ENCODE results near the gene SHC4. TPM values are rescaled to one million over a fixed set of nuclear protein-coding genes. Genes with fewer than 3 reads are reported as not detected.

Gene SHC4
- polyA plus RNA-seq, 1 of the 3 experiments (the other 2 are of a cell fraction), result 1.6 TPM

- no peak for DNase-seq
- Histone ChIP-seq H4K20me1 (ENCODE audit: insufficient read depth) (no peaks in the 10 kb centered on the region), H3K9me2 (no peaks in the 10 kb centered on the region), H3K36me3 (replicated peaks in 1 of 2; ENCODE audit: control insufficient read depth in 1 of 2, insufficient read depth in 2 of 2, low read length in 1 of 2) (no peaks in the 10 kb centered on the region), H3K4me2 (peak overlapping the region; percentile 45), H3K27ac (ENCODE audit: low read depth in 2 of 2, low read length in 1 of 2) (0 out of 4 replicates have a peak overlapping the region, but pooled peaks of 1 of the 2 experiments have one; percentile 8), H3K79me2 (ENCODE audit: insufficient read depth) (no peaks in the 10 kb centered on the region), H3K4me3 (ENCODE audit: low read depth in 2 of 2, low read length in 1 of 2) (no peak overlapping the region), H3K9ac (no peak overlapping the region), H3F3A (replicated peaks; ENCODE audit: insufficient read depth) (peaks cover 15% of the 10 kb centered on the region), H3K27me3 (ENCODE audit: insufficient read depth) (no peaks in the 10 kb centered on the region), H2AFZ (ENCODE audit: low read depth) (peak overlapping the region; percentile 7), H3K4me1 (ENCODE audit: control insufficient read depth in 1 of 2, insufficient read depth in 2 of 2, low read depth in 1 of 2, low read length in 1 of 2) (peaks cover 4 to 30% of the 10 kb centered on the region in 2 experiments; a peak in 3 of 4 replicates), H3K9me3 (no peaks in the 10 kb centered on the region)
- TF ChIP-seq FOSL2 (IDR thresholded peaks at IDR 0.05; ENCODE audit: borderline replicate concordance, low read depth), result no peak
- no peak for TF ChIP-seq MEF2A (IDR thresholded peaks at IDR 0.05; ENCODE audit: borderline replicate concordance, low read depth)
- TF ChIP-seq RAD21 (IDR thresholded peaks at IDR 0.05; ENCODE audit: low read length), result no peak
- no peak for TF ChIP-seq TAF1 (IDR thresholded peaks at IDR 0.05; ENCODE audit: borderline replicate concordance, low read depth, low read length)
- no peak for TF ChIP-seq SMC3 (IDR thresholded peaks at IDR 0.05; ENCODE audit: low read depth, low read length)
- TF ChIP-seq RFX5 (IDR thresholded peaks at IDR 0.05; ENCODE audit: low read length), result no peak
- no peak for TF ChIP-seq RCOR1 (IDR thresholded peaks at IDR 0.05; ENCODE audit: low read length)
- TF ChIP-seq REST (IDR thresholded peaks at IDR 0.05; ENCODE audit: low read depth, low read length), result no peak
- WGBS (ENCODE audit: low lambda C conversion rate), result 74% methylated on average over 10 of the region's 10 CpGs
- CTCF ChIA-PET, result interaction anchor here (1.6 kb wide), 1 partner anchor 15 kb away, joined by 3 read pairs; no protein-coding TSS in a partner anchor
- POLR2A ChIA-PET, result interaction anchor here (1.8 kb wide), 1 partner anchor 13 kb away, joined by 5 read pairs; the partner anchor contains the start of gene EID1
Measured at GRCh38 chr15:48890375-48890972, 73.2 kb downstream of the SHC4 start.

GRCh38 chr15:48889925-48890324, 73.8 kb downstream of the SHC4 start:
- Histone ChIP-seq H3K4me2 (peak overlapping the region; percentile 45; the same call in 1 of the 2 replicates), H3K9me2 (no peaks in the 10 kb centered on the region), H3F3A (replicated peaks; ENCODE audit: insufficient read depth) (peaks cover 15% of the 10 kb centered on the region), H3K9me3 (no peaks in the 10 kb centered on the region), H3K4me1 (ENCODE audit: control insufficient read depth in 1 of 2, insufficient read depth in 2 of 2, low read depth in 1 of 2, low read length in 1 of 2) (peaks cover 4 to 30% of the 10 kb centered on the region in 2 experiments; a peak in 3 of 4 replicates), H3K27me3 (ENCODE audit: insufficient read depth) (no peaks in the 10 kb centered on the region), H3K36me3 (replicated peaks in 1 of 2; ENCODE audit: control insufficient read depth in 1 of 2, insufficient read depth in 2 of 2, low read length in 1 of 2) (no peaks in the 10 kb centered on the region), H4K20me1 (ENCODE audit: insufficient read depth) (no peaks in the 10 kb centered on the region), H3K27ac (ENCODE audit: low read depth in 2 of 2, low read length in 1 of 2) (peak overlapping the region in 1 of 2 experiments; percentile 84; a peak in 2 of 4 replicates), H3K9ac (no peak overlapping the region), H3K79me2 (ENCODE audit: insufficient read depth) (no peaks in the 10 kb centered on the region), H3K4me3 (ENCODE audit: low read depth in 2 of 2, low read length in 1 of 2) (no peak overlapping the region), H2AFZ (ENCODE audit: low read depth) (peak overlapping the region; percentile 50; the same call in 1 of the 2 replicates)
- POLR2A ChIA-PET, result interaction anchor here (1.8 kb wide), 1 partner anchor 12 kb away, joined by 5 read pairs; the partner anchor contains the start of gene EID1
- 95% methylated on average over 3 of the region's 3 CpGs for WGBS (ENCODE audit: low lambda C conversion rate)
- no peak for DNase-seq
- CTCF ChIA-PET, result interaction anchor here (1.6 kb wide), 1 partner anchor 16 kb away, joined by 3 read pairs; no protein-coding TSS in a partner anchor
- TF ChIP-seq POLR2AphosphoS5 (IDR thresholded peaks at IDR 0.05; ENCODE audit: low read depth, low read length) (no peak), NRF1 (IDR thresholded peaks at IDR 0.05; ENCODE audit: low read depth, low read length) (no peak), SMC3 (IDR thresholded peaks at IDR 0.05; ENCODE audit: low read depth, low read length) (no peak), TAF1 (IDR thresholded peaks at IDR 0.05; ENCODE audit: borderline replicate concordance, low read depth, low read length) (no peak), TCF12 (IDR thresholded peaks at IDR 0.05) (no peak), MEF2A (IDR thresholded peaks at IDR 0.05; ENCODE audit: borderline replicate concordance, low read depth) (no peak), FOSL2 (IDR thresholded peaks at IDR 0.05; ENCODE audit: borderline replicate concordance, low read depth) (no peak), ELF1 (IDR thresholded peaks at IDR 0.05) (no peak), PBX3 (IDR thresholded peaks at IDR 0.05) (no peak), YY1 (IDR thresholded peaks at IDR 0.05; ENCODE audit: low read depth) (no peak), SIN3A (IDR thresholded peaks at IDR 0.05; ENCODE audit: borderline replicate concordance, low read depth, low read length) (no peak), GATA2 (CRISPR knock-in tag; IDR thresholded peaks at IDR 0.05) (no peak), IRF3 (IDR thresholded peaks at IDR 0.05; ENCODE audit: low read depth, low read length) (no peak)
